ENCODE results near the gene ZNF714.

The ZNF714 gene

DNA sequence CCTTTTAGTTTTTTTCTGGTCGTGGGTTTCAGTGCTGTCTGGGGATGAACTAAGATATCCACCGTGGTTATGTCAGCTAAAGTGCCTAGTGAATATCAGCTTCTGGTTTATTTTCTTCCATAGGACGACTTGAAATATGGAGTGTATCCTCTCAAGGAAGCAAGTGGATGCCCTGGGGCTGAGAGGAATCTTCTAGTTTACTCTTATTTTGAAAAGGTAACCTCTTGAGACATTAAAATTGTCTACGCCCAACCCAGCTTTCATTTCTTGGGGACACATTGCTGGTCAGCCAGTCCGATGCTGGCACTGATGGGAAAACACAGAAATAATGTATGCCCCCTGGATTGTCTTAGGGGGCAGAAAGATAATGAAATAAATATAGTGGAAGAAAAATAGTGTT, 61.4 kb downstream of the ZNF714 start:
- no peak for DNase-seq (ENCODE audit: insufficient read length, low spot score)
- TF ChIP-seq POLR2A (IDR thresholded peaks at IDR 0.05; ENCODE audit: low read depth, low read length) = no peak
- no peak for FAIRE-seq

DNA sequence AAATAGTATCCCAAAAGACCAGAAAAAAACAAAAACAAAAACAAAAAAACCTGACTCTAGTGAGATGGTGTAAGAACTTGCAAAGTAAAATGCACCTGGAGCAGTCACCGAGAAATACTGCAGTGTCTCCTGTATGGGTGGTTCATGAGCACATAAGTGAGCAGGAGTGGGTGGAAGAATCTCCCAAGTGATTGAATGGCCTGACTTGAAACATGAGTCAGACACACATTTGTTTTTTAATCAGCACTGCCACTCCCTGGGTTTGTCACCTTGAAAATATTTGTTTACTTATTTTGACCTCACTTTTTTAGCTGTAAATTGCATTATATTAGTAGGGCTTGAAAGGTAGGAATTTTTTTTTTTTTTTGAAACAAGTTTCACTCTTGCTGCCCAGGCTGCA, 61.9 kb downstream of the ZNF714 start:
- no peak for FAIRE-seq
- DNase-seq (ENCODE audit: insufficient read length, low spot score) = no peak

DNA sequence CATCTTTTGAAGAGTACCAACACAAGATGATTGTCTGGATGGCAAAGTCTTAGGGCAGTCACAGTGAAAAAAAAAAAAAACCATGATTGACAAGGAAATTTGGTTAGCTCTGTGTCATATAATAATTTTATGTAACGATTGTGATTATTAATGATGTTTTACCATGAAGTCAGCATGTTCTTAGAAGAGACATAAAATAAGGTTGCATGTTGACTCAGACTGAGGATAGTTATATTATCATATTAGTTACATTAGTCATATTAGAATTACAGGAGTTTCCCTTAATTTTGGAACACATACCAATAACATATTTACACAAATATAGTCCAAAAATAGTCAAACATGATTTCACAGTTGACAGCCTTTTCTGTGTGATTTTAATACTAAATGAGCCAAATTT, 65.5 kb downstream of the ZNF714 start:
- FAIRE-seq (no peak), DNase-seq (ENCODE audit: insufficient read length, low spot score) (no peak)
- no peak for TF ChIP-seq POLR2A (IDR thresholded peaks at IDR 0.05; ENCODE audit: low read depth, low read length)

More for the DNA sequence above, 61.9 kb downstream of the ZNF714 start:
- no peak for TF ChIP-seq POLR2A (IDR thresholded peaks at IDR 0.05; ENCODE audit: low read depth, low read length)

DNA sequence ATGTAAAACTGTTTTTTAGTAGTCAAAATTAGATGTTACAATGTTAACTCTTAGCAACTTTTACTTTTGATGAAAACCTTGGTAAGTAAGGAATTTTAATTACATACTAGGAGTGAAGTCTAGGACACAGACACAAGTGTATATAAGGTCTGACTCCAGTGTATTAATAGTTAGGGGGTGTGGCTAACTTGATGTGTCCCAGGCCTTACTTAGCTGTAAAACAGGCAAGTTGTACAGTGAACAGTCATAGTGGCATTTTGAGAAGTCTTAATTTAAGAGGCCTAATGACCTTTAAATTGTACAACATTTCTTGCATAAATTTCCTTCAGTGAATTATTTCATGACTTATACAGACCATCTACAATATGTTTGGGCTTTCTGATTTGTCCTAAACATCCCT, 66.7 kb downstream of the ZNF714 start:
- no peak for TF ChIP-seq POLR2A (IDR thresholded peaks at IDR 0.05; ENCODE audit: low read depth, low read length)
- no peak for DNase-seq (ENCODE audit: insufficient read length, low spot score)
- FAIRE-seq = peak; percentile 70

DNA sequence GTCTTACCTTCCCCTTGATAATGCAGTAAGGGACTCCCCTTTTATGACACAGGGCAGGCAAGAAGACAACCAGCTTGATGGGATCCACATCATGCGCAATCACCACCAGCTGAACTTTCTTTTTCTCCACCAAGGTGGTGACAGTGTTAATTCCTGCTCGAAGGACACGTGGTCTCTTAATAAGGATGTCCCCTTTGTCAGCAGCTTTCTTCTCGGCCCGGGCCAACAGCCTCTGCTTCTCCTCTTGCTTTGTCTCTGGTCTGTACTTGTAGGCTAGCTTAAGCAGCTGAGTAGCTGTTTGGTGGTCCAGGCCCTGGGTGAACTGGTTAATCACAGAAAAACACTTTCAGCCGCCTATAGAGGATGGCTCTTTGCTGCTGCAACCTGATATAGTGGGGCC, 67.9 kb downstream of the ZNF714 start:
- no peak for TF ChIP-seq POLR2A (IDR thresholded peaks at IDR 0.05; ENCODE audit: low read depth, low read length)
- DNase-seq (ENCODE audit: insufficient read length, low spot score) (no peak), FAIRE-seq (no peak)

DNA sequence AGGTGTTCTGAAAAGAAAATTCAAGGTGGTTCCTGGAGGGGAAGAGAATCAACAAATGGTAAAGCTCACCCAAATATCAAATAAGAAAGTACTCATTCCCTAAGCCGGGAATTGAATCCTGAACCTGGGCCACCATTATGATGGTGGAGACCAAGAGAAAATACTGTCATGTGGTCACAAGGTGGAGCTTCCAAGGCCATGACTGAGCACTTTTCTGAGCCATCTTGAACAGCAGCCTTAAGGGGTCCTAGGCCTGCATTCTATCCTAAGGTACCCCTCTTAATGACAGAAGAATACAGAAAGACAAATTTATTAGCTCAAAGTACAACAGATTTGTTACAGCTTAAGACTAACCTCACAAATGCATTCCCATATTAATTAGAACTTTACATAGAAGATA, 69.5 kb downstream of the ZNF714 start:
- no peak for DNase-seq (ENCODE audit: insufficient read length, low spot score)
- TF ChIP-seq POLR2A (IDR thresholded peaks at IDR 0.05; ENCODE audit: low read depth, low read length) = no peak
- FAIRE-seq = no peak

DNA sequence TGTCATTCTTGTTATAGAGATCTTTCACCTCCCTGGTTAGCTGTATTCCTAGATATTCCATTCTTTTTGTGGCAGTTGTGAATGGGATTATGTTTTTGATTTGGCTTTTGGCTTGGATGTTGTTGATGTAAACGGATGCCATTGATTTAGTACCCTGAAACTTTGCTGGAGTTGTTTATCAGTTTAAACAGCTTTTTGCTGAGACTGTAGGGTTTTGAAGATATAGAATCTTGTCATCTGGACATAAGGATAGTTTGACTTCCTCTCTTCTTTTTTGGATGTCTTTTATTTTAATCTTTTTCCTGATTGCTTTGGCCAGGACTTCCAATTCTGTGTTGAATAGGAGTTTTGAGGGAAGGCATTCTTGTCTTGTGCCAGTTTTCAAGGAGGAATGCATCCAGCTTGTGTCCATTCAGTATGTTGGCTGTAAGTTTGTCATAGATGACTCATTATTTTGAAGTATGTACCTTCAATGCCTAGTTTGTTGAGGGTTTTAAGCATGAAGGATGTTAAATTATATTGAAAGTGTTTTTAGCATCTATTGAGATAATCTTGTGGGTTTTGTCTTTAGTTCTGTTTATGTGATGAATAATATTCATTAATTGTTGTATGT, 76.6 kb downstream of the ZNF714 start:
- FAIRE-seq (peak; percentile 80), DNase-seq (ENCODE audit: insufficient read length, low spot score) (no peak)
- no peak for TF ChIP-seq POLR2A (IDR thresholded peaks at IDR 0.05; ENCODE audit: low read depth, low read length)

DNA sequence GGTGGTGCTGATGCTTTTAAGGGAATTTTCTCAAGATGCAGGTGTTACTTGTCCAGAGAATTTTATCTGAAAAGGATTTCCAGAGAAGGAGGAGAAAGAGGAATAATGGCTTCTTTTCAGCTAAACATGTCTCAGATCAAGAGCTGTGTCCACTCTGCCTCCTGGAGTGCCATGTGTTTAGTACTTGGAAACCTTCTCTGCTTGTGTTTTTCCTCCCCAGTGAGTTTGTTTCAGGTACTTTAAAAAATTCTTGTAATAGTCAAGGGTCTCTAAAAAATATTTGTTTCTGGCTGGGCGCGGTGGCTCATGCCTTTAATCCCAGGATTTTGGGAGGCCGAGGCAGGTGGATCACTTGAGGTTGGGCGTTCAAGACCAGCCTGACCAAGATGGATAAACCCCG, 82.5 kb downstream of the ZNF714 start:
- DNase-seq (ENCODE audit: insufficient read length, low spot score) (no peak), FAIRE-seq (no peak)
- TF ChIP-seq POLR2A (IDR thresholded peaks at IDR 0.05; ENCODE audit: low read depth, low read length) = no peak

DNA sequence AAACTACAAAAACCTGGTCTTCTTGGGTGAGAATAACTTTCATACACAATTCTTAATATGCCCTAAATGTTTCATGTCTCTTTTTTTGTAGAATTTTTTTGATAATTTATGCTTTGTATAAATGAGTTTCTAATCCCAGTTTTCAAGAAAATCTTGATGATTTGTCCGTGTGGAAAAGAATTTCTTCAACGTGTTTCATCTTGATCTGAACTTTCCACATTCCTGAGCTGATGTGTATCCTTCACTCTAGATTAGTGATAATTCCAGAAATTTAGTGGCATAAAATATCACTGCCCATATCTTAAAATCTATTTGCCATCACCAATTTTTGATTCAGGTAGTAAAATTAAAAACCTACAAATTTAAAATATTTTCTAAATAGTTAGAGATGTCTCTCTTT, 84.4 kb downstream of the ZNF714 start:
- no peak for FAIRE-seq
- no peak for DNase-seq (ENCODE audit: insufficient read length, low spot score)
- TF ChIP-seq POLR2A (IDR thresholded peaks at IDR 0.05; ENCODE audit: low read depth, low read length) = no peak
